Neural cell (in vitro differentiated cells): ENCODE data around the gene USP6NL. TPM values are rescaled to one million over a fixed set of nuclear protein-coding genes. Genes with fewer than 3 reads are reported as not detected.

ENCODE experiments used
- H2AFZ ChIP-seq: fragments of 200-600, 300-800 bp; sonication (generic), shearing (Covaris generic); 2 replicates; pipeline ENCODE4 v1.6.0; 2014; ENCODE audit warnings: low read depth, mild to moderate bottlenecking, antibody characterized with exemption, low read length, moderate library complexity
- H3F3A ChIP-seq: fragments of 200-600 bp; shearing (Covaris generic); 2 replicates; pipeline ENCODE4 v1.6.1; 2016; ENCODE audit warnings: mild to moderate bottlenecking, moderate library complexity, mixed read lengths, antibody characterized with exemption, low read length; ENCODE audit not compliant: insufficient read depth, poor library complexity, severe bottlenecking
- H3K27ac ChIP-seq: fragments of 200-600, 300-800 bp; sonication (generic), shearing (Covaris generic); 2 replicates; pipeline ENCODE4 v1.5.1; 2014; ENCODE audit warnings: mild to moderate bottlenecking, low read length, moderate library complexity
- H3K27me3 ChIP-seq: fragments of 300-800, 200-600 bp; sonication (generic), shearing (Covaris generic); 2 replicates; pipeline ENCODE4 v1.6.0; 2014; ENCODE audit warnings: mild to moderate bottlenecking, low read depth, low read length, moderate library complexity; ENCODE audit not compliant: insufficient read depth
- H3K36me3 ChIP-seq: fragments of 300-800, 200-600 bp; sonication (generic), shearing (Covaris generic); 2 replicates; pipeline ENCODE4 v1.5.1; 2014; ENCODE audit warnings: mild to moderate bottlenecking, antibody characterized with exemption, low read length, moderate library complexity; ENCODE audit not compliant: insufficient read depth
- H3K4me2 ChIP-seq: fragments of 300-800, 200-600 bp; sonication (generic), shearing (Covaris generic); 2 replicates; pipeline ENCODE4 v1.6.0; 2014; ENCODE audit warnings: mild to moderate bottlenecking, low read length
- H3K4me3 ChIP-seq: fragments of 300-800, 200-600 bp; sonication (generic), shearing (Covaris generic); 2 replicates; pipeline ENCODE4 v1.5.1; 2014; ENCODE audit warnings: mild to moderate bottlenecking, low read length, moderate library complexity
- H3K79me2 ChIP-seq: fragments of 200-600 bp; shearing (Covaris generic); replicated peaks from 2 replicates; pipeline ENCODE4 v1.6.0; 2014; ENCODE audit warnings: mild to moderate bottlenecking, low read length, moderate library complexity; ENCODE audit not compliant: insufficient read depth
- H3K9ac ChIP-seq: fragments of 300-800, 200-600 bp; sonication (generic), shearing (Covaris generic); 2 replicates; pipeline ENCODE4 v1.6.1; 2016; ENCODE audit warnings: mild to moderate bottlenecking, low read length, mixed read lengths
- H3K9me2 ChIP-seq: fragments of 200-600 bp; shearing (Covaris generic); 2 replicates; pipeline ENCODE4 v1.6.1; 2016; ENCODE audit warnings: mild to moderate bottlenecking, low read length, mixed read lengths; ENCODE audit not compliant: insufficient read depth
- H3K9me3 ChIP-seq: fragments of 200-600, 300-800 bp; sonication (generic), shearing (Covaris generic); 2 replicates; pipeline ENCODE4 v1.6.1; 2016; ENCODE audit warnings: mild to moderate bottlenecking, mixed run types, low read length, moderate library complexity, mixed read lengths
- H4K20me1 ChIP-seq: fragments of 200-600 bp; shearing (Covaris generic); 2 replicates; pipeline ENCODE4 v1.6.1; 2016; ENCODE audit warnings: mild to moderate bottlenecking, mixed run types; ENCODE audit not compliant: insufficient read depth
- EP300 ChIP-seq: fragments of 450-650 bp; conservative IDR thresholded peaks from 2 replicates; pipeline ENCODE4 v1.6.1; 2014; ENCODE audit warnings: antibody characterized with exemption, mild to moderate bottlenecking, moderate library complexity; ENCODE audit not compliant: poor library complexity, severe bottlenecking
- EZH2 ChIP-seq: fragments of 200-600, 300-800 bp; shearing (Covaris generic), sonication (generic); IDR thresholded peaks from 2 replicates; pipeline ENCODE4 v1.6.1; 2014; ENCODE audit warnings: antibody characterized with exemption, low read length, borderline replicate concordance, mild to moderate bottlenecking; ENCODE audit not compliant: insufficient read depth, poor library complexity, severe bottlenecking
- MXI1 ChIP-seq: fragments of 450-650 bp; conservative IDR thresholded peaks from 2 replicates; pipeline ENCODE4 v1.6.1; 2014; ENCODE audit warnings: antibody characterized with exemption, mild to moderate bottlenecking; ENCODE audit not compliant: poor library complexity, severe bottlenecking
- POLR2AphosphoS5 ChIP-seq: IDR thresholded peaks from 2 replicates; pipeline ENCODE4 v1.6.1; 2012
- RAD21 ChIP-seq: fragments of 450-650 bp; conservative IDR thresholded peaks from 2 replicates; pipeline ENCODE4 v1.6.1; 2014; ENCODE audit warnings: antibody characterized with exemption, mild to moderate bottlenecking, moderate library complexity
- REST ChIP-seq: IDR thresholded peaks from 2 replicates; pipeline ENCODE4 v1.6.1; 2012; ENCODE audit warnings: borderline replicate concordance
- SMC3 ChIP-seq: fragments of 450-650 bp; conservative IDR thresholded peaks from 2 replicates; pipeline ENCODE4 v1.6.1; 2014; ENCODE audit warnings: antibody characterized with exemption, mild to moderate bottlenecking, moderate library complexity; ENCODE audit not compliant: poor library complexity
- TAF1 ChIP-seq: IDR thresholded peaks from 2 replicates; pipeline ENCODE4 v1.6.1; 2012; ENCODE audit warnings: low read depth
- polyA plus RNA-seq: library from polyadenylated mRNA; depleted of rRNA; stranded (reverse); fragments of >200 nt; gene quantifications from 2 replicates; pipeline ENCODE4 v1.2.3, GENCODE V29; 2014
- TF ChIP-seq, protein P1 (sequence below): fragments of 450-650 bp; IDR thresholded peaks from 2 replicates; pipeline ENCODE4 v1.5.1; 2014; ENCODE audit warnings: antibody characterized with exemption, mild to moderate bottlenecking, moderate library complexity; ENCODE audit not compliant: poor library complexity, severe bottlenecking

The USP6NL gene
- polyA plus RNA-seq, 1 donor from 2014 or later = 39.9 TPM

GRCh38 chr10:11646450-11646849, 35.0 kb upstream of the USP6NL start:
- Histone ChIP-seq H3K79me2 (no peaks in the 10 kb centered on the region), H3K4me2 (no peak overlapping the region), H3K4me3 (no peak overlapping the region), H3F3A (no peaks in the 10 kb centered on the region), H3K9ac (no peak overlapping the region), H3K27me3 (no peaks in the 10 kb centered on the region), H3K9me3 (no peaks in the 10 kb centered on the region), H3K9me2 (no peaks in the 10 kb centered on the region), H4K20me1 (no peaks in the 10 kb centered on the region), H2AFZ (no peak overlapping the region), H3K36me3 (no peaks in the 10 kb centered on the region), H3K27ac (no peak overlapping the region)
- TF ChIP-seq, protein P1, sequence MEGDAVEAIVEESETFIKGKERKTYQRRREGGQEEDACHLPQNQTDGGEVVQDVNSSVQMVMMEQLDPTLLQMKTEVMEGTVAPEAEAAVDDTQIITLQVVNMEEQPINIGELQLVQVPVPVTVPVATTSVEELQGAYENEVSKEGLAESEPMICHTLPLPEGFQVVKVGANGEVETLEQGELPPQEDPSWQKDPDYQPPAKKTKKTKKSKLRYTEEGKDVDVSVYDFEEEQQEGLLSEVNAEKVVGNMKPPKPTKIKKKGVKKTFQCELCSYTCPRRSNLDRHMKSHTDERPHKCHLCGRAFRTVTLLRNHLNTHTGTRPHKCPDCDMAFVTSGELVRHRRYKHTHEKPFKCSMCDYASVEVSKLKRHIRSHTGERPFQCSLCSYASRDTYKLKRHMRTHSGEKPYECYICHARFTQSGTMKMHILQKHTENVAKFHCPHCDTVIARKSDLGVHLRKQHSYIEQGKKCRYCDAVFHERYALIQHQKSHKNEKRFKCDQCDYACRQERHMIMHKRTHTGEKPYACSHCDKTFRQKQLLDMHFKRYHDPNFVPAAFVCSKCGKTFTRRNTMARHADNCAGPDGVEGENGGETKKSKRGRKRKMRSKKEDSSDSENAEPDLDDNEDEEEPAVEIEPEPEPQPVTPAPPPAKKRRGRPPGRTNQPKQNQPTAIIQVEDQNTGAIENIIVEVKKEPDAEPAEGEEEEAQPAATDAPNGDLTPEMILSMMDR = no peak
- TF ChIP-seq POLR2AphosphoS5 (no peak), SMC3 (no peak), EP300 (no peak), RAD21 (no peak), REST (no peak), TAF1 (no peak), EZH2 (no peak)

DNA sequence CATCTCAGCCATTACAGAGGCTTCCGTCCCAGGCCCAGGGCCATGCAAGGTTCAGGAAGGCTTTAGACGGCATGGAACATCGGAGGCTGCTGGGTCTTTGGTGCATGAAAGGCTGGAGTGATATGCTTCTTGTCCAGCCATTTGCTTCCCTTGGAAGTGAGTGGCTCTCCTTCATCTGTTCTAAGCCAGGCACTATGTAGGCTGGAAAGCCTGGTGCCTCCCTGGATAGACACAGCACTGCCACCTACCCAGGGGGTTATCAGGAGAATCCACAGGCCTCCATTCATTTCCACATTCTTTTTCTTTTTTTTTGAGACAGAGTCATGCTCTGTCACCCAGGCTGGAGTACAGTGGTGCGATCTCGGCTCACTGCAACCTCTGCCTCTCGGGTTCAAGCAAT, 31.6 kb upstream of the USP6NL start:
- no peak overlapping the region for H3K27ac ChIP-seq
- TF ChIP-seq EZH2 = no peak
- TF ChIP-seq EP300 = no peak
- TF ChIP-seq MXI1 = no peak
- TF ChIP-seq TAF1 = no peak
- TF ChIP-seq SMC3 = no peak
- TF ChIP-seq REST = no peak
- no peak for TF ChIP-seq POLR2AphosphoS5
- TF ChIP-seq RAD21 = no peak
- TF ChIP-seq, protein P1 = no peak
- no peak overlapping the region for H3K4me2 ChIP-seq
- no peaks in the 10 kb centered on the region for H4K20me1 ChIP-seq
- H2AFZ ChIP-seq = no peak overlapping the region
- no peaks in the 10 kb centered on the region for H3K79me2 ChIP-seq
- H3K9me2 ChIP-seq = no peaks in the 10 kb centered on the region
- H3K36me3 ChIP-seq = no peaks in the 10 kb centered on the region
- H3K27me3 ChIP-seq = no peaks in the 10 kb centered on the region
- no peak overlapping the region for H3K4me3 ChIP-seq
- no peak overlapping the region for H3K9ac ChIP-seq
- no peaks in the 10 kb centered on the region for H3K9me3 ChIP-seq
- no peaks in the 10 kb centered on the region for H3F3A ChIP-seq
